ENCODE measurements around the gene ALAD. TPM values are rescaled to one million over a fixed set of nuclear protein-coding genes. Genes with fewer than 3 reads are reported as not detected.

Gene ALAD
- total and polyA plus RNA-seq, 9 of the 15 experiments (the other 6 are each of a cell fraction or from before 2014, with no cell fraction given): 1.3 to 12.7 (median 6.8) TPM

DNA sequence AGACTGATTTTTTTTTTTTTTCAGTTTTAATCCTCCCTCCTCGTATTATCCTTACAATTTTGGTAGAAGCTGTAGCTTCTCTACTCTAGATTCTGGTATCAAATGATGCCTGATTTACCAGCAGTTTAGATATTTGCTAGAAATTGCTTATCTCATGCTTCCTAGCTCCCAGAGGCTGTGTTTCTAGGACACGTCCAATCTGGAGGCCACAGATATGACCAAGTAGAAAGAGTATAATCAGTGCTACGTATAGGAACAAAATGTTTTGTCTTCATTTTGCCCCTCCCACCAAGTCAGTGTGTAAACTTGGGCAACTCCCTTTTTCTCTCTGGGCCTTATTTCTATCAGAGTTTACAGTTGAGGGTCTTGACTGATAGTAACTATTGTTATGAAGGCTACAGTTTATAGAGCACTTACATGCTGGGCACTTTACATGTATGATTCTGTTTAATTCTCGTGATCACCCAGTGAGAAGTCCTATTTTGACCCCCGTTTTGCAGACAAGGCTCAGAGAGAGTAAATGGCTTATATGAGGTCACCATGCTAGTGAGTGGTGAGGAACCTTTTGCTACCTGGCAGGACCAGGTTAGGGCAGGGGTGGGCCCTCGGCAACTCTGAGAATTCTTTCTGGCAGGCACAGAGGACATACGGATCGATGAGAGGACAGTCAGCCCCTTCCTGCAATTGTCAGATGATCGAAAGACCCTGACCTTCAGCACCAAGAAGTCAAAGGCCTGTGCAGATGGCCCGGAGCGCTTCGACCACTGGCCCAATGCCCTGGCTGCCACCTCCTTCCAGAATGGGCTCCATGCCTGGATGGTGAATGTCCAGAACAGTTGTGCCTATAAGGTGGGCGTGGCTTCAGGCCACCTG, 31.9 kb downstream of the ALAD start (continued):
- no peak for TF ChIP-seq NELFE (IDR thresholded peaks at IDR 0.05; ENCODE audit: insufficient read depth, insufficient read length)
- TF ChIP-seq ZNF23 (CRISPR knock-in tag; IDR thresholded peaks at IDR 0.05): no peak
- no peak for TF ChIP-seq SRF (CRISPR knock-in tag; IDR thresholded peaks at IDR 0.05)
- TF ChIP-seq ZNF551 (CRISPR knock-in tag; IDR thresholded peaks at IDR 0.05): no peak
- TF ChIP-seq LCOR (CRISPR knock-in tag; IDR thresholded peaks at IDR 0.05): peak; percentile 51; the same call in 1 of the 2 replicates
- TF ChIP-seq, protein P1, sequence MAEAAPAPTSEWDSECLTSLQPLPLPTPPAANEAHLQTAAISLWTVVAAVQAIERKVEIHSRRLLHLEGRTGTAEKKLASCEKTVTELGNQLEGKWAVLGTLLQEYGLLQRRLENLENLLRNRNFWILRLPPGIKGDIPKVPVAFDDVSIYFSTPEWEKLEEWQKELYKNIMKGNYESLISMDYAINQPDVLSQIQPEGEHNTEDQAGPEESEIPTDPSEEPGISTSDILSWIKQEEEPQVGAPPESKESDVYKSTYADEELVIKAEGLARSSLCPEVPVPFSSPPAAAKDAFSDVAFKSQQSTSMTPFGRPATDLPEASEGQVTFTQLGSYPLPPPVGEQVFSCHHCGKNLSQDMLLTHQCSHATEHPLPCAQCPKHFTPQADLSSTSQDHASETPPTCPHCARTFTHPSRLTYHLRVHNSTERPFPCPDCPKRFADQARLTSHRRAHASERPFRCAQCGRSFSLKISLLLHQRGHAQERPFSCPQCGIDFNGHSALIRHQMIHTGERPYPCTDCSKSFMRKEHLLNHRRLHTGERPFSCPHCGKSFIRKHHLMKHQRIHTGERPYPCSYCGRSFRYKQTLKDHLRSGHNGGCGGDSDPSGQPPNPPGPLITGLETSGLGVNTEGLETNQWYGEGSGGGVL (CRISPR knock-in tag; IDR thresholded peaks at IDR 0.05): no peak
- TF ChIP-seq SMAD4 (CRISPR knock-in tag; conservative IDR thresholded peaks at IDR 0.05): peak; percentile 98
- no peak for TF ChIP-seq DIDO1 (tag; IDR thresholded peaks at IDR 0.05; ENCODE audit: low read depth)
- TF ChIP-seq, protein P2, sequence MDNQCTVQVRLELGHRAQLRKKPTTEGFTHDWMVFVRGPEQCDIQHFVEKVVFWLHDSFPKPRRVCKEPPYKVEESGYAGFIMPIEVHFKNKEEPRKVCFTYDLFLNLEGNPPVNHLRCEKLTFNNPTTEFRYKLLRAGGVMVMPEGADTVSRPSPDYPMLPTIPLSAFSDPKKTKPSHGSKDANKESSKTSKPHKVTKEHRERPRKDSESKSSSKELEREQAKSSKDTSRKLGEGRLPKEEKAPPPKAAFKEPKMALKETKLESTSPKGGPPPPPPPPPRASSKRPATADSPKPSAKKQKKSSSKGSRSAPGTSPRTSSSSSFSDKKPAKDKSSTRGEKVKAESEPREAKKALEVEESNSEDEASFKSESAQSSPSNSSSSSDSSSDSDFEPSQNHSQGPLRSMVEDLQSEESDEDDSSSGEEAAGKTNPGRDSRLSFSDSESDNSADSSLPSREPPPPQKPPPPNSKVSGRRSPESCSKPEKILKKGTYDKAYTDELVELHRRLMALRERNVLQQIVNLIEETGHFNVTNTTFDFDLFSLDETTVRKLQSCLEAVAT (IDR thresholded peaks at IDR 0.05): no peak
- no peak for TF ChIP-seq FOXK1 (CRISPR knock-in tag; IDR thresholded peaks at IDR 0.05; ENCODE audit: borderline replicate concordance)
- TF ChIP-seq, protein P3, sequence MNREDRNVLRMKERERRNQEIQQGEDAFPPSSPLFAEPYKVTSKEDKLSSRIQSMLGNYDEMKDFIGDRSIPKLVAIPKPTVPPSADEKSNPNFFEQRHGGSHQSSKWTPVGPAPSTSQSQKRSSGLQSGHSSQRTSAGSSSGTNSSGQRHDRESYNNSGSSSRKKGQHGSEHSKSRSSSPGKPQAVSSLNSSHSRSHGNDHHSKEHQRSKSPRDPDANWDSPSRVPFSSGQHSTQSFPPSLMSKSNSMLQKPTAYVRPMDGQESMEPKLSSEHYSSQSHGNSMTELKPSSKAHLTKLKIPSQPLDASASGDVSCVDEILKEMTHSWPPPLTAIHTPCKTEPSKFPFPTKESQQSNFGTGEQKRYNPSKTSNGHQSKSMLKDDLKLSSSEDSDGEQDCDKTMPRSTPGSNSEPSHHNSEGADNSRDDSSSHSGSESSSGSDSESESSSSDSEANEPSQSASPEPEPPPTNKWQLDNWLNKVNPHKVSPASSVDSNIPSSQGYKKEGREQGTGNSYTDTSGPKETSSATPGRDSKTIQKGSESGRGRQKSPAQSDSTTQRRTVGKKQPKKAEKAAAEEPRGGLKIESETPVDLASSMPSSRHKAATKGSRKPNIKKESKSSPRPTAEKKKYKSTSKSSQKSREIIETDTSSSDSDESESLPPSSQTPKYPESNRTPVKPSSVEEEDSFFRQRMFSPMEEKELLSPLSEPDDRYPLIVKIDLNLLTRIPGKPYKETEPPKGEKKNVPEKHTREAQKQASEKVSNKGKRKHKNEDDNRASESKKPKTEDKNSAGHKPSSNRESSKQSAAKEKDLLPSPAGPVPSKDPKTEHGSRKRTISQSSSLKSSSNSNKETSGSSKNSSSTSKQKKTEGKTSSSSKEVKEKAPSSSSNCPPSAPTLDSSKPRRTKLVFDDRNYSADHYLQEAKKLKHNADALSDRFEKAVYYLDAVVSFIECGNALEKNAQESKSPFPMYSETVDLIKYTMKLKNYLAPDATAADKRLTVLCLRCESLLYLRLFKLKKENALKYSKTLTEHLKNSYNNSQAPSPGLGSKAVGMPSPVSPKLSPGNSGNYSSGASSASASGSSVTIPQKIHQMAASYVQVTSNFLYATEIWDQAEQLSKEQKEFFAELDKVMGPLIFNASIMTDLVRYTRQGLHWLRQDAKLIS (CRISPR knock-in tag; IDR thresholded peaks at IDR 0.05): no peak
- 0 out of 2 replicates have a peak, but pooled peaks have one; percentile 77 for TF ChIP-seq ZKSCAN8 (CRISPR knock-in tag; IDR thresholded peaks at IDR 0.05)
- TF ChIP-seq NR3C1 (CRISPR knock-in tag; IDR thresholded peaks at IDR 0.05): no peak
- TF ChIP-seq ZNF311 (CRISPR knock-in tag; IDR thresholded peaks at IDR 0.05): no peak
- no peak for TF ChIP-seq CREBBP (IDR thresholded peaks at IDR 0.05; ENCODE audit: low read depth, low read length)
- TF ChIP-seq ELF4 (CRISPR knock-in tag; IDR thresholded peaks at IDR 0.05): 0 out of 2 replicates have a peak, but pooled peaks have one; percentile 18
- TF ChIP-seq RCOR1 (IDR thresholded peaks at IDR 0.05; ENCODE audit: borderline replicate concordance in 1 of 2, low read depth in 2 of 2, low read length in 2 of 2): peak; percentile 96 to 100
- no peak for TF ChIP-seq ZNF695 (CRISPR knock-in tag; IDR thresholded peaks at IDR 0.05)
- TF ChIP-seq POLR2H (tag; IDR thresholded peaks at IDR 0.05; ENCODE audit: low read depth): no peak
- TF ChIP-seq BCOR (IDR thresholded peaks at IDR 0.05): no peak; the same call in 1 of the 2 replicates
- TF ChIP-seq FIP1L1 (IDR thresholded peaks at IDR 0.05; ENCODE audit: low read depth, low read length, poor library complexity, severe bottlenecking): no peak
